Sigmoid colon (tissue), 4 donors: Measurements from ENCODE around the gene TSPEAR.

Source experiments
- EP300 ChIP-seq, 4 donors: sonication (generic); formaldehyde crosslinking; IDR thresholded peaks; one replicate each; pipeline ENCODE4 v1.6.1; 2017; ENCODE audit warnings: antibody characterized with exemption in 4 of 4
- POLR2A ChIP-seq, 2 donors: fragments of 450-650 bp; IDR thresholded peaks; one replicate each; pipeline ENCODE4 v1.6.1; 2016; ENCODE audit warnings: antibody characterized with exemption in 2 of 2, mild to moderate bottlenecking in 2 of 2, moderate library complexity in 2 of 2
- POLR2AphosphoS5 ChIP-seq, 4 donors: sonication (generic); formaldehyde crosslinking; IDR thresholded peaks; one replicate each; pipeline ENCODE4 v1.6.1; 2017; ENCODE audit warnings: antibody characterized with exemption in 4 of 4
- TF ChIP-seq, protein P1 (sequence below), 4 experiments: fragments of 450-650 bp in 3 of 4; fragments of 200-600 bp in 1 of 4; IDR thresholded peaks; one replicate each; pipeline ENCODE4 v1.5.1; 2016 to 2019; ENCODE audit warnings: antibody characterized with exemption in 4 of 4, mild to moderate bottlenecking in 3 of 4, moderate library complexity in 2 of 4

DNA sequence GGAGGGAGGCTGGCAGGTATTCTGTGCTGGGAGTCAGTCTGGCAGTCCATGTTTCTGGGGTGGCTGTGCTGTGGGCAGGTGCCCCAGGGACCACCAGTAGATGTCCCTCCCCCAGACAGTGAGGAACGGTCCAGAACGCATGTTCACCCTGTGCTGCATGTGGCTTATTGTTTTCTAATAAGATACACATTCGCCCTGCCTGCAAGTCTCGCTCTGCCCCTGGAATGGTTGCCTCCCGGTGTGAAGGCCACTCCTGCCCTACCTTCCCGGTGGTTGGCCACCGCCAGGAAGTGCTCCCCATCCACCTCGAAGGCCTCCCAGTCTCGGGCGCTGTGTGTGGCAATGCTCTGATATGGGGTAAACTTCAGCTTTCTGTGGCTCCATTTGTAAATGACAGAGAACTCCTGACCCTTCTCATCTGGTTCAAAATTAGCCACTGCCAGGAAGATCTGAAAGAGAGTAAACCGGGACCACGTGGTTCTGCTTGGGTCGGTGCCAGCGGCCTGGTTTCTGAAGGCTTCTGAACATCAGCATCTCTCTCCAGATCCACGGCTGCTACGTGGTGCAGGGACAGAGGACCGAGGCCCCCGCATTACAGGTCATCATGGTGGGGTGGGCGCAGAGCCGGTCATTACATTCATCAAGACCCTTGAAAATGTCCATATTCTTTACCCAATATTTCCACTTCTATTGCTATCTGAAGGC lies 185.8 kb downstream of the TSPEAR start:
- TF ChIP-seq, protein P1, sequence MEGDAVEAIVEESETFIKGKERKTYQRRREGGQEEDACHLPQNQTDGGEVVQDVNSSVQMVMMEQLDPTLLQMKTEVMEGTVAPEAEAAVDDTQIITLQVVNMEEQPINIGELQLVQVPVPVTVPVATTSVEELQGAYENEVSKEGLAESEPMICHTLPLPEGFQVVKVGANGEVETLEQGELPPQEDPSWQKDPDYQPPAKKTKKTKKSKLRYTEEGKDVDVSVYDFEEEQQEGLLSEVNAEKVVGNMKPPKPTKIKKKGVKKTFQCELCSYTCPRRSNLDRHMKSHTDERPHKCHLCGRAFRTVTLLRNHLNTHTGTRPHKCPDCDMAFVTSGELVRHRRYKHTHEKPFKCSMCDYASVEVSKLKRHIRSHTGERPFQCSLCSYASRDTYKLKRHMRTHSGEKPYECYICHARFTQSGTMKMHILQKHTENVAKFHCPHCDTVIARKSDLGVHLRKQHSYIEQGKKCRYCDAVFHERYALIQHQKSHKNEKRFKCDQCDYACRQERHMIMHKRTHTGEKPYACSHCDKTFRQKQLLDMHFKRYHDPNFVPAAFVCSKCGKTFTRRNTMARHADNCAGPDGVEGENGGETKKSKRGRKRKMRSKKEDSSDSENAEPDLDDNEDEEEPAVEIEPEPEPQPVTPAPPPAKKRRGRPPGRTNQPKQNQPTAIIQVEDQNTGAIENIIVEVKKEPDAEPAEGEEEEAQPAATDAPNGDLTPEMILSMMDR (IDR thresholded peaks at IDR 0.05): no peak
- TF ChIP-seq POLR2AphosphoS5 (IDR thresholded peaks at IDR 0.05): no peak
- TF ChIP-seq POLR2A (IDR thresholded peaks at IDR 0.05): no peak
- no peak for TF ChIP-seq EP300 (IDR thresholded peaks at IDR 0.05)
